ENCODE results near the gene SIGLEC11. TPM values are rescaled to one million over a fixed set of nuclear protein-coding genes. Genes with fewer than 3 reads are reported as not detected.
A peak's percentile ranks its signal among the peaks of the same experiment; 100 is the strongest.

SIGLEC11 gene
- total RNA-seq, 1 donor from 2014 or later, result 0.27 TPM

DNA sequence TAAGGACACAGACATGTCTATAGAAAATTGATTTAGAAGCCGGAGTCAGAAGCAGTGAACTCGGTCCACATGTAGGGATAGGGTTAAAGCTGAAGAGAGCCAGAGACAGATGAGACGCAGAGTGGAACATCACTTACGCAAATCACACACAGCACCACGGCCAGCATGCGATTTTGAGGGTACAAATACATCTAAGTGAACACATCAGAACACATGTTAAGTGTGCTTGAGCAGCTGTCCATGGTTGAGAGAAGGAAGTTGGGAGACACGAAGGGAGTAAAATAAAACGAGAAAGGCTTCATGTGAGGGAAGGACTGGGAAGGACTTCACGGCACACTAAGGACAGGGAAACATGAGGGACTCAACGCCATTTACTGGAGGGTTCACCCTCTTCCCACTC, 25.4 kb upstream of the SIGLEC11 start:
- no peak for DNase-seq (ENCODE audit: extremely low spot score, unreplicated experiment)
- TF ChIP-seq, protein P1, sequence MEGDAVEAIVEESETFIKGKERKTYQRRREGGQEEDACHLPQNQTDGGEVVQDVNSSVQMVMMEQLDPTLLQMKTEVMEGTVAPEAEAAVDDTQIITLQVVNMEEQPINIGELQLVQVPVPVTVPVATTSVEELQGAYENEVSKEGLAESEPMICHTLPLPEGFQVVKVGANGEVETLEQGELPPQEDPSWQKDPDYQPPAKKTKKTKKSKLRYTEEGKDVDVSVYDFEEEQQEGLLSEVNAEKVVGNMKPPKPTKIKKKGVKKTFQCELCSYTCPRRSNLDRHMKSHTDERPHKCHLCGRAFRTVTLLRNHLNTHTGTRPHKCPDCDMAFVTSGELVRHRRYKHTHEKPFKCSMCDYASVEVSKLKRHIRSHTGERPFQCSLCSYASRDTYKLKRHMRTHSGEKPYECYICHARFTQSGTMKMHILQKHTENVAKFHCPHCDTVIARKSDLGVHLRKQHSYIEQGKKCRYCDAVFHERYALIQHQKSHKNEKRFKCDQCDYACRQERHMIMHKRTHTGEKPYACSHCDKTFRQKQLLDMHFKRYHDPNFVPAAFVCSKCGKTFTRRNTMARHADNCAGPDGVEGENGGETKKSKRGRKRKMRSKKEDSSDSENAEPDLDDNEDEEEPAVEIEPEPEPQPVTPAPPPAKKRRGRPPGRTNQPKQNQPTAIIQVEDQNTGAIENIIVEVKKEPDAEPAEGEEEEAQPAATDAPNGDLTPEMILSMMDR (conservative IDR thresholded peaks at IDR 0.05), result no peak
- no peak overlapping the region for H3K27ac Mint-ChIP-seq

DNA sequence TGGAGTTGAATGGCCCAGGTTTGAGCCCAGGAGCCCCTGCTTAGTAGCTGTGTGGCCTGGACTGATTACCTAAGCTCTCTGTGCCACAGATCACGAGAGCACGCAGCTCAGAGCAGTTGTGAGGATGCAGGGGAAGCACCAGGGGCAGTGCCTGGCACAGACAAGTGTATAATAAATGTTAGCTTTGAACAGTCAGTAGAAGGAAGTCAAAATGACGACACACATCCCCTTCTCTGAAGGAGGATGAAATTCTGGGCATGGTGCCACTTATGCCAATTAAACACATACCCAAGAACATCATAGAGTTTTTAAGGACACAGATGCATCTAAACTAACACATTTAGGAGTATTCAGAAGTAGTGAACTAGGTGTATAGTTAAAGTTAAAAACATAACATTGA, 24.9 kb upstream of the SIGLEC11 start:
- Mint-ChIP-seq H3K27me3 (no peaks in the 10 kb centered on the region), H3K27ac (no peak overlapping the region), H3K9me3 (no peaks in the 10 kb centered on the region), H3K4me1 (ENCODE audit: unreplicated experiment) (peaks cover 4% of the 10 kb centered on the region), H3K36me3 (peaks cover 22% of the 10 kb centered on the region), H3K4me3 (no peak overlapping the region)
- TF ChIP-seq, protein P1 (conservative IDR thresholded peaks at IDR 0.05), result no peak
- no peak for DNase-seq (ENCODE audit: extremely low spot score, unreplicated experiment)

More for the DNA sequence above, 25.4 kb upstream of the SIGLEC11 start:
- H3K4me3 Mint-ChIP-seq, result no peak overlapping the region
- no peaks in the 10 kb centered on the region for H3K9me3 Mint-ChIP-seq
- H3K27me3 Mint-ChIP-seq, result no peaks in the 10 kb centered on the region
- peaks cover 4% of the 10 kb centered on the region for H3K4me1 Mint-ChIP-seq (ENCODE audit: unreplicated experiment)
- H3K36me3 Mint-ChIP-seq, result peaks cover 22% of the 10 kb centered on the region

DNA sequence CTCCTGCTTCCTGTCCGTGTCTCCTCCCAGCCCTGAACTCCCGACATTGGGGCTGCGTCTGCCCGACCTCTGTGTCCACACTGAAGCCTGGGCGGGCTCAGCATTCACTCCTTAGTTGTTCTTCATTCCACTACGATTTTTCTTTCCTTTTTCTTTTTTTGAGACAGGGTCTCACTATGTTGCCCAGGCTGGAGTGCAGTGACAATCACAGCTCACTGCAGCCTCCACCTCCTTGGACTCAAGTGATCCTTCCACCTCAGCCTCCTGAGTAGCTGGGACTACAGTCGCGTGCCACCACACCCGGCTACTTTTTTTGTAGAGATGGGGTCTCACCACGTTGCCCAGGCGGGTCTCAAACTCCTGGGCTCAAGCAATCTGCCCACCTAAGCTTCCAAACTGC, 23.5 kb upstream of the SIGLEC11 start:
- Mint-ChIP-seq H3K36me3 (peaks cover 21% of the 10 kb centered on the region), H3K4me1 (ENCODE audit: unreplicated experiment) (peaks cover 4% of the 10 kb centered on the region)

DNA sequence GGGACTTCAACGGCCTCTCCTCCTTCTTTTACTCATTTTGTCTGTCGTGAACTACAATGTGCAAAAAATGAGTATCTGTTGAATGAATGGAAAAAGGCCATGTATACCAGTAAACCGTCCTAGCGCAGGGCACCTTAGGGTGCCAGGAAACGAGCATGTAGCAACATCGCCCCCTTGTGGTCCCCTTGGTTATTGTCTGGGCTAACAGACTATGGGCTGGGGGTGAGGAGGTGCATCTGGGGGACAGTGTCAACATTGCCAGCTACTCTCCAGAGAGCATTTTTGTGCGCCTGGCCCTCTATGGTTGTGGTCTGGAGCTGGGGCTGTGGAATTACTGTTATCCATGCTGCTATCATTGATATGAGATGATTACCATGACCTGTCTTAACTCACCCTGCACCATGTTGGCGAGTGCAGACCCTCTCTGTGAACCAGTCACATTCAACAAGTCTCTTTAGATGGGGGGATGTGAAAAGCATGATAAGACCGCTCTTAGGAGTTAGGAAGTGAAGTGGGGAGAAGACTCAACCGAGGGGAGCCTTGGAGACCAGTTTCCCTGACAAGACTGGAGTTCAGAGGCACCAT, 22.8 kb upstream of the SIGLEC11 start:
- Mint-ChIP-seq H3K4me1 (ENCODE audit: unreplicated experiment) (peaks cover 4% of the 10 kb centered on the region), H3K9me3 (no peaks in the 10 kb centered on the region), H3K27me3 (no peaks in the 10 kb centered on the region), H3K4me3 (no peak overlapping the region), H3K36me3 (peaks cover 16% of the 10 kb centered on the region), H3K27ac (no peak overlapping the region)
- TF ChIP-seq, protein P1 (conservative IDR thresholded peaks at IDR 0.05), result peak; percentile 89
- no peak for DNase-seq (ENCODE audit: extremely low spot score, unreplicated experiment)

More for the DNA sequence above, 23.5 kb upstream of the SIGLEC11 start:
- Mint-ChIP-seq H3K9me3 (no peaks in the 10 kb centered on the region), H3K27me3 (no peaks in the 10 kb centered on the region), H3K27ac (no peak overlapping the region), H3K4me3 (no peak overlapping the region)
- DNase-seq (ENCODE audit: extremely low spot score, unreplicated experiment), result no peak
- TF ChIP-seq, protein P1 (conservative IDR thresholded peaks at IDR 0.05), result no peak

DNA sequence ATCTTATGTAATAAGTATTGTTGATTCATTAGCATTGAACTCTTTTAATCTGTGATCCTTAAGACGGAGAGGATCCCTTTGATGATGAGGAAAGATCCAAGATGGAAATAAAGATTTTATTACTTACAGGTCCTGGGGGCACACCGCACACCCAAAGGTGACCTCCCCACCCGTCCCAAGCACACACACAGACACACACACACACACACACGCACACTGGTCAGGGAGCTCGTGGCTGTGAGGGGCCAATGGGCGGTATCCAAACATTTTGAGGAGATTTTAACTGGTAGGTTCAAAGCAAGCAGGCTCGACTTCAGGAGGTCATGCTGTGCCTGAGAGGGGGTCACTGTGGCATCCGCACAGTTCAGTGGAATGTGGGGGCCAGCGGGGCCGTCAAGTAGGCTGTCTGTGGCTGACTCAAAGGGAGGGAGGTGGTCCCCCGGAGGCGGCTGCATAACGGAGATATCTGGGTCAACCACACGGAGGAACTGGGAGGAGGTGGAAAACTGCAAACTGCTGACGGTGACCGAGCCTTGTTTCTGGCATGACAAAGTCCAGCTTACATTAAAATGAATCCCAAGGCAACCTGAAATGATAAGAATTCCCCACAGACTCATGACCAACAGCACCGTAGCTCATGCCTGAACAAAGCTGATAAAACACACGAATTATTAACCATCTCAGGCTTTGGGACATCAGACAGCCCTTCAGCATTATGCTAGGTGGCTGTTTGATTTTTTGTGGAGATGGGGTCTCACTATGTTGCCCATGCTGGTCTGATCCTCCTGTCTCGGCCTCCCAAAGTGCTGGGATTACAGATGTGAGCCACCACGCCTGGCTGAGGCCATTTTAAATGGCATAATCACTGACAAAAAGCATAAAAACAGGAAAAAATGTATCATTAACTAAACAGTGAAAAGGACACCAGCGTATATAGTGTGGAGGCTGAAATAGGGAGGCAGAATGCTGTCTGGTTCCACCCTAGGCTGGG, 20.9 kb upstream of the SIGLEC11 start:
- Mint-ChIP-seq H3K36me3 (peaks cover 6% of the 10 kb centered on the region), H3K4me1 (ENCODE audit: unreplicated experiment) (no peaks in the 10 kb centered on the region), H3K9me3 (no peaks in the 10 kb centered on the region), H3K4me3 (no peak overlapping the region), H3K27ac (no peak overlapping the region), H3K27me3 (no peaks in the 10 kb centered on the region)
- TF ChIP-seq, protein P1 (conservative IDR thresholded peaks at IDR 0.05), result no peak
- DNase-seq (ENCODE audit: extremely low spot score, unreplicated experiment), result no peak

Data from type B pancreatic cell (in vitro differentiated cells).